Measurements from ENCODE around the gene DYNLRB2. TPM values are rescaled to one million over a fixed set of nuclear protein-coding genes. Genes with fewer than 3 reads are reported as not detected.

The DYNLRB2 gene
- 1.1 TPM for total RNA-seq
- long read RNA-seq: 0 reads

GRCh38 chr16:80540516-80541305 is at the start of gene DYNLRB2:
TSS of gene DYNLRB2 (plus strand) at chr16:80540993. CDS start at chr16:80541077, 84 bp downstream.
- ATAC-seq (ENCODE audit: poor library complexity) (peak; percentile 100), DNase-seq (peak; percentile 95)
- intact Hi-C loops (cut with DNase I): no loop called here

- ATAC-seq (ENCODE audit: poor library complexity) (no peak), DNase-seq (no peak)
- intact Hi-C loops (cut with DNase I): no loop called here
Measured at GRCh38 chr16:80500116-80500859, 40.5 kb upstream of the DYNLRB2 start.

GRCh38 chr16:80500961-80501525 is 39.8 kb upstream of the DYNLRB2 start:
- intact Hi-C loops (cut with DNase I): no loop called here
- DNase-seq (no peak), ATAC-seq (ENCODE audit: poor library complexity) (no peak)

GRCh38 chr16:80503107-80503506 is 37.7 kb upstream of the DYNLRB2 start:
- DNase-seq: no peak
- intact Hi-C loops (cut with DNase I): no loop called here
- ATAC-seq (ENCODE audit: poor library complexity): no peak

- intact Hi-C loops (cut with DNase I): no loop called here
- ATAC-seq (ENCODE audit: poor library complexity): peak; percentile 64
- DNase-seq: peak; percentile 40
Measured at GRCh38 chr16:80507538-80507937, 33.3 kb upstream of the DYNLRB2 start.

GRCh38 chr16:80509872-80510271 is 30.9 kb upstream of the DYNLRB2 start:
- DNase-seq: no peak
- ATAC-seq (ENCODE audit: poor library complexity): no peak
- intact Hi-C loops (cut with DNase I): no loop called here

- ATAC-seq (ENCODE audit: poor library complexity) (no peak), DNase-seq (no peak)
- intact Hi-C loops (cut with DNase I): no loop called here
Measured at GRCh38 chr16:80511824-80512592, 28.8 kb upstream of the DYNLRB2 start.

GRCh38 chr16:80512593-80512853 is 28.3 kb upstream of the DYNLRB2 start:
- intact Hi-C loops (cut with DNase I): no loop called here
- ATAC-seq (ENCODE audit: poor library complexity) (no peak), DNase-seq (no peak)

- ATAC-seq (ENCODE audit: poor library complexity): no peak
- DNase-seq: no peak
- intact Hi-C loops (cut with DNase I): no loop called here
Measured at GRCh38 chr16:80515374-80515773, 25.4 kb upstream of the DYNLRB2 start.

GRCh38 chr16:80517846-80518245 is 22.9 kb upstream of the DYNLRB2 start:
- ATAC-seq (ENCODE audit: poor library complexity) (no peak), DNase-seq (no peak)
- intact Hi-C loops (cut with DNase I): no loop called here

- intact Hi-C loops (cut with DNase I): no loop called here
- no peak for ATAC-seq (ENCODE audit: poor library complexity)
- no peak for DNase-seq
Measured at GRCh38 chr16:80518436-80518835, 22.4 kb upstream of the DYNLRB2 start.

- ATAC-seq (ENCODE audit: poor library complexity) (no peak), DNase-seq (no peak)
- intact Hi-C loops (cut with DNase I): no loop called here
Measured at GRCh38 chr16:80519189-80519588, 21.6 kb upstream of the DYNLRB2 start.

- intact Hi-C loops (cut with DNase I): no loop called here
- no peak for ATAC-seq (ENCODE audit: poor library complexity)
- DNase-seq: no peak
Measured at GRCh38 chr16:80525420-80525819, 15.4 kb upstream of the DYNLRB2 start.

GRCh38 chr16:80526418-80527061 is 14.3 kb upstream of the DYNLRB2 start:
- ATAC-seq (ENCODE audit: poor library complexity): peak; percentile 49
- no peak for DNase-seq
- intact Hi-C loops (cut with DNase I): no loop called here

- intact Hi-C loops (cut with DNase I): no loop called here
- DNase-seq (no peak), ATAC-seq (ENCODE audit: poor library complexity) (no peak)
Measured at GRCh38 chr16:80527297-80527696, 13.5 kb upstream of the DYNLRB2 start.

- intact Hi-C loops (cut with DNase I): no loop called here
- no peak for ATAC-seq (ENCODE audit: poor library complexity)
- no peak for DNase-seq
Measured at GRCh38 chr16:80530479-80530878, 10.3 kb upstream of the DYNLRB2 start.

- ATAC-seq (ENCODE audit: poor library complexity) (no peak), DNase-seq (no peak)
- intact Hi-C loops (cut with DNase I): no loop called here
Measured at GRCh38 chr16:80536238-80536637, 4.6 kb upstream of the DYNLRB2 start.

- intact Hi-C loops (cut with DNase I): no loop called here
- ATAC-seq (ENCODE audit: poor library complexity) (no peak), DNase-seq (no peak)
Measured at GRCh38 chr16:80541306-80541694, 507 bp downstream of the DYNLRB2 start.

GRCh38 chr16:80543162-80543561 is 2.4 kb downstream of the DYNLRB2 start:
- DNase-seq (no peak), ATAC-seq (ENCODE audit: poor library complexity) (no peak)
- intact Hi-C loops (cut with DNase I): no loop called here

All from Right ventricle myocardium superior (tissue), 1 donor.